NB4 (cell line): ENCODE data around the gene ATP5MC2.

Experiments used
- MYC ChIP-seq: IDR thresholded peaks from 2 replicates; pipeline ENCODE4 v1.6.1; 2011; ENCODE audit warnings: low read depth, low read length
- POLR2A ChIP-seq: IDR thresholded peaks from 2 replicates; pipeline ENCODE4 v1.6.1; 2011; ENCODE audit warnings: mild to moderate bottlenecking; ENCODE audit not compliant: insufficient read length; ENCODE audit errors: extremely low read depth
- TF ChIP-seq, protein P1 (sequence below): IDR thresholded peaks from one replicate; pipeline ENCODE4 v1.5.1; 2012; ENCODE audit warnings: low read depth, low read length
- TF ChIP-seq, protein P2 (sequence below): IDR thresholded peaks from 2 replicates; pipeline ENCODE4 v1.6.1; 2011; ENCODE audit warnings: low read depth, low read length

DNA sequence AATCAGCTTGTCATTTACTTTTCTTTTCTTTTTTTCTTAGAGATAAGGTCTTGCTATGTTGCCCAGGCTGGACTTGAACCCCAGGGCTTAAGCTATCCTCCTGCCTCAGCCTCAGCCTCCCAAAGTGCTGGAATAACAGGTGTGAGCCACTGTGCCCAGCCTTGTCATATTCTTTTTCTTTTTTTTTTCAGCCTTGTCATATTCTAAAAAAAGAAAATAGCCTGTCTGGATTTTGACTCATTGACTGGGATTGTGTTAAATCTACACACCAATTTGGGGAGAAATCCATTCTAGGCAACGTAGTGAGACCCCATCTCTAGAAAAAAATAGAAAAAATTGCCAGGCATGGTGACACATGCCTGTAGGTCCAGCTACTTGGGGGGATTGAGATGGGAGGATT is 24.1 kb downstream of the ATP5MC2 start:
- TF ChIP-seq, protein P1, sequence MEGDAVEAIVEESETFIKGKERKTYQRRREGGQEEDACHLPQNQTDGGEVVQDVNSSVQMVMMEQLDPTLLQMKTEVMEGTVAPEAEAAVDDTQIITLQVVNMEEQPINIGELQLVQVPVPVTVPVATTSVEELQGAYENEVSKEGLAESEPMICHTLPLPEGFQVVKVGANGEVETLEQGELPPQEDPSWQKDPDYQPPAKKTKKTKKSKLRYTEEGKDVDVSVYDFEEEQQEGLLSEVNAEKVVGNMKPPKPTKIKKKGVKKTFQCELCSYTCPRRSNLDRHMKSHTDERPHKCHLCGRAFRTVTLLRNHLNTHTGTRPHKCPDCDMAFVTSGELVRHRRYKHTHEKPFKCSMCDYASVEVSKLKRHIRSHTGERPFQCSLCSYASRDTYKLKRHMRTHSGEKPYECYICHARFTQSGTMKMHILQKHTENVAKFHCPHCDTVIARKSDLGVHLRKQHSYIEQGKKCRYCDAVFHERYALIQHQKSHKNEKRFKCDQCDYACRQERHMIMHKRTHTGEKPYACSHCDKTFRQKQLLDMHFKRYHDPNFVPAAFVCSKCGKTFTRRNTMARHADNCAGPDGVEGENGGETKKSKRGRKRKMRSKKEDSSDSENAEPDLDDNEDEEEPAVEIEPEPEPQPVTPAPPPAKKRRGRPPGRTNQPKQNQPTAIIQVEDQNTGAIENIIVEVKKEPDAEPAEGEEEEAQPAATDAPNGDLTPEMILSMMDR = no peak
- TF ChIP-seq, protein P2, sequence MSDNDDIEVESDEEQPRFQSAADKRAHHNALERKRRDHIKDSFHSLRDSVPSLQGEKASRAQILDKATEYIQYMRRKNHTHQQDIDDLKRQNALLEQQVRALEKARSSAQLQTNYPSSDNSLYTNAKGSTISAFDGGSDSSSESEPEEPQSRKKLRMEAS = no peak
- TF ChIP-seq POLR2A (no peak), MYC (no peak)
